Activated T-helper 9 cell treated with anti-CD3 and anti-CD28 coated beads, Interleukin-2, amount 50 U/mL, for 16 hours (primary cell): ENCODE measurements around the gene TTPAL.

Experiments
- DNase-seq: peaks from one replicate; pipeline ENCODE4 v3.0.0-alpha.2; 2020; ENCODE audit warnings: low read depth

TTPAL gene

DNA sequence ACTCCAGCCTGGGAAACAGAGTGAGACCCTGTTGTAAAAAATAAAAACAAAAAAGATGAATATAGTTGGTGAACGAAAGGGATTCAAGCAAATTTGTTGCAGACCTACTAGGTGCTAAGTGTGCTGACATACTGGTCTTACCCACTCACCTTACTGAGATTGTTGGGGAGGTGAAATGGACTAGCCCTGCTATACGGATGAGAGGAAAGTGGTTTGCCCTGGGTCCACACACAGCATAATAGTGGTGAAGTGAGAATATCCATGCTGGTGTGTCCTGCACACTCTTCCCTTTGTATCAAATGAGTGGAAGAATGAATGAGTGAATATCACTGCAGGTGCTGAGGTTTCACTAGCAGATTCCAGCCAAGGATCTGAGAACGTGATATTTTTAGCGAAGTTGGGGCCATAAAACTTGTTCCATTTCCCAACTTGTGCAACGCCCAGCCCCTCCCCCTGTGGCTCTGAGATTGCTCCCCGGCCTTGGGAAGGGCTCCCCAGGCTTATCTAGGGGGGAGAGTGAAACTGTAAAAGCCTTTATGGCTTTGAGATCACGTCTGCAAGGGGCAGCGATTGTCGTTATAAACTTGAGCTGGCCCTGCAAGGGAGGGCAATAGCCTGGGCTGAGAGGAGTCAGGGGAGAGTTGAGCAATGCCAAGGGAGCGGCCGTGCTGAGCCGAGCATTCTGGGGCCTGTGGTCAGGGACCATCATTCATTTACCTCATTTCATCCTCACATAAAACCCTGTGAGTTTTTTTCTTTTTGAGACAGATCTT lies 33.2 kb upstream of the TTPAL start:
- DNase-seq, result no peak

DNA sequence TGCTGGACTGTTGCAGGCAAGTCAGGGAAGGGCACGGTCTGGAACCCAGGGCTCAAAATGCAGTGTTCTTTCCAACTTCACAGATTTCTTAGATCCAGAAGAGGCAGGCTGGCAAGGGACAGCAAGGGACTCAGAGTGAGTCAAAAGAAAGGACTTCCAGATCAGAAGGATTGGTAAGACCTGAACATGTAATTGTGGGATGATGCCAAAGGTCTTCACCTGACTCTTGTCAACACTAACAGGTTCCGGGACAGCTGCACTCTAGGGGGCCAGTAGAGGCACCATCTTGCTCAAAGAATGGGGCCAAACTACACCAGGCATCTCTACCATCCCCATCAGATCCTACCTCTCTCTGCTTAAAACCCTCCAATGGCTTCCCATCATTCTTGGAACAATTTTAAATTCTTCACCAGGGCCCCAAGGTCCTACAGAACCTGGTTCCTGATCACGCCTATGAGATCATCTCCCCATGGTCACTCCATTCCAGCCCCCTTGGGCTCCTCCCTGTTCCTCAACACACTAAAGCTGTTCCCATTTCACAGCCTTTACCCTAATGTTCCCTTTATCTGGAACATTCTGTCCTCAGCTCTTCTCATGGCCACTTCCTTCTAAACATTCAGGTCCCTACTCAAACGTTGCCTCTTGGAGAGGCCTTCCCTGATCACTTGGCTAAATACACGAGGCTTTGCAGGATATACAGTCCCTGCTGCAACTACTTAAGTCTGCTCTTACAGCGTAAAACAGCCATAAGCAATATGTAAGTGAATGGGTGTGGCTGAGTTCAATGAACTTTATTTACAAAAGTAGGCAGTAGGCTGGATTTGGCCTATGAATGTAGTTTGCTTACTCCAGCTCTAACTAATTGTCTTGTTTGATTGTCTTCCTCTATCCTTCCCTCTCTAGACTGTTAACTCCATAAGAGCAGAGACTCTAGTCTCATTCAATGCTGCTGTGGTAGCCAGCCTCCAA lies 29.6 kb upstream of the TTPAL start:
- DNase-seq, result no peak

DNA sequence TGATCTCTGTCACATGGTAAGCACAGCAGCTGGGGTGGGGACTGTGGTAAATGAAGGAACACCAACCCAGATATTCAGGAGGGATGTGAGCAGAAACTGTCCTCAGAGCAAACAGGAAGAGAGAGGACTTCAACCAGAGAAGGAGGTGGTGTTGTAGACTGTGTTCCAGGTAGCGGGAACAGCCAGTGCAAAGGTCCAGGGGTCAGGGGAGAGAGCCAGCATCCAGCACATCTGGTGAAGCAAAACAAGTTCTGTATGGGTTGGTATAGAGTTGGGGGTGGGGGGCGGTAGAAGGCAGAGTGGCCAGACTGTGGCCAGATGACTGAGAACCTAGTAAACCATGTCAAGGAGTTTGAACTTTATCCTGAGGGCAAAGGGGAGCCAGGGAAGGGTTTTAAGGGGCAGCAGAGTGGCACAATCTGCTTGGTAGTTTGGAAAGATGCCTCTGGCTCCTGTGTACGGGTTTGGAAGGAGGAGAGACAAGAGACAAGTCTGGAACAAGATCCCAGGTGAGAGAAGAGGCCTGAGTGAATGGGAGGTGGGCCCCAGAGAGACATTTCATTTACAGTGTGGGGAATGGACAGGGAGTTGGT lies 27.8 kb upstream of the TTPAL start:
- DNase-seq, result no peak

DNA sequence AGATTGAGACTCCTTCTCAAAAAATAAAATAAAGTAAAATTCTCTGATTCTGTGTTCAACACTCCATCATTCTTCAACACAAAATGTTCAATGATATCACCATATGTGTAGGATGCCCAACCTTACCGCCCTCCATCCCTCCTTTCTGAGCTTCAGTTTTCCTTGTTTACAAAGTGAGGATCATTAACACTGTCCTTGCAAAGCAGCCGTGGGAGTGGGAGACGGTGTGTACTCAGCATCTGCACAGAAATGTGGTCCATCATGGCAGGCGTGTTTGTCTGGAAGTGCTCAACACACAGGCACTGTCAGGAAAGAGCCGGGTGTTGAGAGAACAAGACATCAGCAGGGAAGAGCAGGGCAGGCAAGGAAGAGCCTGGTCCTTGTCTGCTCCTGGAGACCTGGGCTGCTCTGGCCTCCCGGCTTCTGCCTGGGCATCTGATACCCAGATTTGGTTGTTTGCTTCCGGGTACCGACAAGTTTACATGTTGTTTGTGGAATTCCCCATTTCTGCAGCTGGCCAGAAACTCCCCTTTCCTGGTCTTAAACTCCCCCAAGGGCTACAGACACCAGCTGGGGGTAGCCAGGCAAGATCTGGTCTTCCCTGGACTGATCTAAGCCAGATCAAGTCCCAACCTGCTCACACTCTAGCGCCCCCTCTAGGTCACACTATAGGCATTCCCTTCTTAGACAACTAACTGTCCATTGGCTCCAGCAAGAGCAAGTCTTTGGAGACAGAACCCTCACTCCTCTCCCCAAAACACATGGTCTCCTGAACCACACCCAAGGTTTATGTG lies 26.7 kb upstream of the TTPAL start:
- no peak for DNase-seq

DNA sequence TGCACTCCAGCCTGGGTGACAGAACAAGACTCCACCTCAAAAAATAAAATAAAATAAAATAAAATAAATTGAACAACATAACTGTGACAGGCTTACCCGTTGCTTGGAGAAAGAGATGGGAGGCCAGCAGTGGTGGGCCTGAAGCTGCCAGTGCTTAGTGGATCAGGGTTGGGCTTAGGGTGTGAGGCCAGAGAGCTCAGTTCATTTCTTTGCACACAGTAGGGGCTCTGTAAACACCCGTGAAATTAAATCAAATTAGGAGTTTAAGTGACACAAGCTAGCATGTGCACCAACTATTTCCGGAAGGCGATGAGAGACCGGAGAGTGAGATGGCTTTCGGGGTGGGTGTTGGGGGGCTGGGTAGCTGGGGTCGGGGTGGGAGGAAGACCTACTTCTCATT lies 25.8 kb upstream of the TTPAL start:
- DNase-seq, result no peak

DNA sequence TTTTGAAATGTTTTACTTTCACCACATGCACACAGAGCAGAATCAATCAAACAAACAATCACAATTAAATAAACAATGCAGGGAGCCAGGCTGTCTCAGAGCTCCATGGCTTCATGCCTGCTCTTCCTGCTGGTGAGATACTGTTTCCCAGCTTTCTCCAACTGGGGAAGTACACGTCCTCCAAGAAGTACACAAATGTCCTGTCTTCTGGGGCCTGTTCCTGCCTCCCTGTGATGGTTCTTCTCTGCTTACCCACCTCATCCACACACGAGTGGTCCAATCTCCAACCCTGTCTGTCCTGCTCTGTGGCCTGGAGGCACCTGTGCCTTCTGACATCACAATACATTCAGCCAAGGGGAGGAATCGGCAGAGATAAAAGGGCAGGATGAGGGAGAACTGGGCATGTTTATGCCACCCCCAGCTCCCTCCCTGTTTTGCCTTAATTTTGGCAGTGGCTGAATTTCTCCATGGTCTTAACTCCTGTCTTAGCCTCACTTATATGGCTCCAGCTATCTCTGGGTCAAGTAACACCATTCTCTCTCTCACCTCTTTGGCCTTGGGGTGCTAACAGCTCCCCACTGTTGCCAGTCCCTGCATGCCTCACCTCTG lies 25.3 kb upstream of the TTPAL start:
- DNase-seq, result no peak

DNA sequence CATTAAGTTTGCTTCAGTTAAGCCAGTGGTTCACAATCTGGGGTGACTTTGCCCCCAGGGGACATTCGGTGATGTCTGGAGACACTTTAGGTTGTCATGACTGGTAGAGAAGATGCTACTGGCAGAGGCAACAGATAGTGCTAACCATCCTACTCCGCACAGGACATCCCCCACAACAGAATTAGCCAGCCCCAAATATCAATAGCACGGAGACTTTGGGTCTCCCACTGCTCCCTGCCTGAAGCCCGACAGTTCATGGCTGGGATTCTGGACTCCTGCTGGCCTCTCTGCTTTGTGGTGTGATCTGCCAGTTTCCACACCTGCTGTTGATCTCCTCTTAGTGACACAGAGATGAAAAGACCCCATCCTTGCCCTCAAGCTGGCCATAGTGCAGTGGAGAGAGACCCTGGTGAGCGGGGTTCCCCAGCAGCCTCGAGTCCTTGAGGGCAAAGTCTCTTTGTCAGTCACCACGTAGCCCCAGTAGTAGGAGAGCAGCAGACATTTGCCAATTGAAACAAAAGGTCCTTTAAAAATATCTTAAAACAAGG lies 24.7 kb upstream of the TTPAL start:
- no peak for DNase-seq

DNA sequence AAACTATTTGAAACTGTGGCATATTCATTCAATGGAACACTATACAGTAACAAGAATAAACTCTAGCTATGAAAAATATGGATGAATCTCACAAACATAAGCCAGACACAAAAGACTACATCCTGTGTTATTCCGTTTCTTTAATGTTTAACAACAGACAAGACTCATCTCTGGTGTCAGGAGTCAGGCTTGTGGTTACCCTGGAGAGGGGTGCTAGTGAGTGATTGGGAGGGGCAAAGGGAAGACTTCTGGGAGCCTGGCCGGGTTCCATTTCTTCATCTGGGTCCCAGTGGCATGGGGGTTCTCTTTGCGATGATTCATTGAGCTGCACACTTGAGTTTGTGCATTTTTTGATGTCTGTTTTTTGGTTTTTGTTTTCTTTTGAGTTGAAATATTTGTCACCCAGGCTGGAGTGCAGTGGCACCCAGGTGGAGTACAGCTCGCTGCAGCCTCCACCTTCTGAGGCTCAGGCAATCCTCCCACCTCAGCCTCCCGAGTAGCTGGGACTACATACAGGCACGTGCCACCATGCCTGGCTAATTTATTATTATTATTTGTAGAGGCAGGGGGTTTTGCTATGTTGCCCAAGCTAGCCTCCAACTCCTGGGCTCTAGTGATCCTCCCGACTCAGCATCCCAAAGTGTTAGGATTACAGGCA lies 21.2 kb upstream of the TTPAL start:
- no peak for DNase-seq

DNA sequence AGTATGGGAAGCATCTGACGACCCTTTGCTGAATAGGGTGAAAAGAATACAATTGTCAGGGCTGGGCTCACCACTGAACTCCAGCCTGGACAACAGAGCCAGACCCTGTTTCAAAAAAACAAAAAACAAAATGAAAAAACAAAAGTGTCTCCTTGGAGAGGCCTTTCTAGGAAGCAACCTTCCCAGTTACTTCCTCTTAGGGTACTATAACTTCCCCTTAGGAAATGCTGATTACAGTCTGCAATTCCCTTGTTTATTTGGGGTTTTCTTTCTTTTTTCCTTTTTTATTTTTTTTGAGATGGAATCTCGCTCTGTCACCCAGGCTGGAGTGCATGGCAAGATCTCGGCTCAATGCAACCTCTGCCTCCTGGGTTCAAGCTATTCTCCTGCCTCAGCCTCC lies 20.5 kb upstream of the TTPAL start:
- no peak for DNase-seq

DNA sequence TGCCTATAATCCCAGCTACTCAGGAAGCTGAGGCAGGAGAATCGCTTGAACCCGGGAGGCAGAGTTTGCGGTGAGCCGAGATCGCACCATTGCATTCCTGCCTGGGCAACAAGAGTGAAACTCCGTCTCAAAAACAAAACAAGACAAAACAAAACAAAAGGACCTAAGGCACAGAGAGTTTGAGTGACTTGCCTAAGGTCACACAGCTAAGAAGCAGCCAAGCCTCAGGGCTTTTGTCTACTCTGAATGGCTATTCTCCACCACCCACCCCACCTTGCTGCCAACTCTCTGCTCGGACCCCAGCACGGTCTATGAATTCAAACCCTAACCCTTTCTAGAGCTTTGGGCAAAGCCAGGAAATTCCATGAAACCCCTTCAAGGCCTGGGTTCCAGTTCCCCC lies 19.1 kb upstream of the TTPAL start:
- no peak for DNase-seq

DNA sequence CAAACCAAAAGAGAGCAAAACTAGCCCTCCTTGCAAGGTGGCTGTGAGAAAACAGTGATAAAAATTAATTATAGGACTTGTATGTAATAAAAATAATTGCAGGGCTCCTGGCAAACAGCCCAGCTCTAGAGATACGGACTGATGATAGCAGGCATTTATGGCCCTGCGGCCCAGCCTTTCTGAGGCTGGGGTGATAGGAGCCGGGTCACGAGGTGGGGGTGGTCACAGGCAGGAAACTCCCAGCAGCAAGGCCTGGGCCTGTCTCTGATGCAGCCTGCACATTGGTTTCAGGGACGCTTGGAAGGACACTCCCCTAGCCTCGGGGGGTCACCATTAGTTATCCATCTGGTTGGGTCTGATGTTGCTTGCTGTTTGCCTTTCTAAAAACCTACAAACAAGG lies 18.7 kb upstream of the TTPAL start:
- no peak for DNase-seq

DNA sequence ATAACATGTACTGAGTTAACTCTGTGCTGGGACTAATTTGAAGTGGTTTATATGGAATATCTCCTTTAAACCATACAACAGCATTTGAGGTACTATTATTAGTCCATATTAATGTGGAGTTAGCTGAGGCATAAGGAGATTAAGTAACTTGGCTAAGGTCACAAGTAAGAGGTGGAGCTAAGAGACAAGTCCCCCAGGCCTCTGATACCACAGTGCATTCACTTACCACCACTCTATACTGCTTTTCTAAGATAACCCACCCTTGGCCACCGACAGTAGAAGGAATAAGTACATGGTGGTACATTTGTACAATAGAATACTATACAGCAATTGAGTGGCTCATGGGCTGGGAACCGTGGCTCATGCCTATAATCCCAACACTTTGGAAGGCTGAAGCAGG lies 16.4 kb upstream of the TTPAL start:
- no peak for DNase-seq

DNA sequence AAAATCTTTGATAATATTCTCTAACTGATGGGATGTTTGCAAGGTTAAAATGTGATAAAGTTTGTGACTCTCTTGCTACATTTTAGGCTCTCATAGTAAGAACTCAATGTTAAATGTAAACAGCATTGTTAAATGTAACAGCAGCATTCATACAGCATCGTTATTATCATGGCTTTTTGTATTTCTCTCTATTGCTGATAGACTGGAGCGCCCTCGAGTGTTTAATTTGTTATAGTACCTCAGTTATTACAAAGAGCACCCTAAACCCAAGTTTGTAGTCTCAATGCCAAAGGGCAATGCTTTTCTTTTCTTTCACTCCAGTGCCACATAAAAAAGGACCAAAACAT lies 14.9 kb upstream of the TTPAL start:
- DNase-seq, result no peak

DNA sequence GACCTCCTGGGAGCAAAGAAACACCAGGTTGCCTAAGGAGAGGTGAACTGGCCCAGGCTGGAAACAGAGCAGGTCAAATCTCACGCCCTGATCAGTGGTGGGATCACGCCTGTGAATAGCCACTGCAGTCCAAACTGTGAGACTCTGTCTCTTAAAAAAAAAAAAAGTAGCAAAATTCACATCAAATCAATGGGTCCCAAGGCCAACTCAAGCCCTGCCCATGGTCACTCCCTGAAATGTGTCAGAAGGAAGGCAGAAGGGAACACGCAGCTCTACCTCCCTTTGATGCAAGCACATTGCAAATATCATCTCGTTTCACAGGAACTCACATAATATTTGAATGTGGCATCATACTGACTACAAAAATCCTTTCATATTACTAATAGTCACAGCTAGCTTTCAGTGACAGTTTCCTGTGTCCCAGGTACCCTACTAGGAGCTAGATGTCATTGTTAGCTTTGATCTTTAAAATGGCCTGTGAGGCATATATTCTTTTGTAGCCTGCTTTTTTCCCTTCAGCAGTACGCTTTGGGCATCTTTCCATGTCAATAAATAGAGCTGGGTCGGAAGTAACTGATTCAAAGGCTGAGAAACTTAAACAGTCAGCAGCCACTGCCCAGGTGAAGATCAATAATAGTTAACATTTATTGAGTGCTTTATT lies 14.4 kb upstream of the TTPAL start:
- DNase-seq, result no peak

DNA sequence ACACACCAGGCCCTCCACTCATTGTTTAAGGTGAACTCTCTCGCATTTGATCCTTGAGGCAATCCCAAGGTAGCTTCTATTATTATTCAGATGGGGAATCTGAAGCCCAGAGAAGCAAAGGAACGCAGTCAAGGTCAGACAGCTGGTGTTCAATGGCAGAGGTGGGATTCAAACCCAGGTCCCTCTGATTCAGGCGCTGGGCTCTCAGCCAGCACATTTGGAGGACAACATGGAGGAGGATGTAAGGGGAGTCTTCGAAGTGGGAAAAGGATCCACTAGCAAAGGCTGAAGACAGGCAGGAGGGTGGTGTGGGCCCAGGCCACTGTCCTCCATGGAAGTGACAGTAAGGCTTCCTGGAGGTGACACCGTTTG lies 13.9 kb upstream of the TTPAL start:
- no peak for DNase-seq

DNA sequence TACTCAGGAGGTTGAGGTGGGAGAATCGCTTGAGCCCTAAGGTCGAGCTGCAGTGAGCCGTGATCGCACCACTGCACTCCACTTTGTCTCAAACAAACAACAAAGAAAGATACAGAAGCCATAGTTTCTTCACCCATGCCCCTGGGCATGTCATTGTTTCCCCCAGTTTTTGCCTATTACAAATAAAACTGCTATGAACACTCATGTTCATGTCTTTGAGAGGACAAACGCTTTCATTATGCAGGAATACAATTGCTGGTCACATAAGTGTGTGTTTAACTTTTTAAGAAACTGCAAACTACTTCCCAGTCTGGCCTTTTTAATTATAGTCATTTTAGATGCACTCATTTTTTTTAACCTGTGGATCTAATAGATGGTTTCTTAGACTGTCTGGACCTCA lies 12.2 kb upstream of the TTPAL start:
- no peak for DNase-seq

DNA sequence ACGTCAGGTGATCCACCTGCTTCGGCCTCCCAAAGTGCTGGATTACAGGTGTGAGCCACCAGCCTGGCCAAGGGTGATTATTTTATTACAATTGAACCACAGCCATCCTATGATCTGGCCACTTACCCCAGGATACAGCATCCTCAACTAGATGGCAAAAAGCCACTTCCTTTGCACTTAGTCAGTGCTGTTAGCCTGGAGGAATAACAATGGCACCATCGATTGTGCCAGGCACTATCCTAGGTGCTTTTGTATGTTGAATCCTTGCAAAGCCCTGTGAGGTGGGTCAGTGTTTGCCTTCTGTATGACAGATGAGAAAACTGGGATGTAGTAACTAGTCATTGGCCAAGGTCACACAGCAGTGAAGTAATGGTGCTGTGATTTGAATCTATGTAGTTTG lies 11.2 kb upstream of the TTPAL start:
- DNase-seq, result no peak

DNA sequence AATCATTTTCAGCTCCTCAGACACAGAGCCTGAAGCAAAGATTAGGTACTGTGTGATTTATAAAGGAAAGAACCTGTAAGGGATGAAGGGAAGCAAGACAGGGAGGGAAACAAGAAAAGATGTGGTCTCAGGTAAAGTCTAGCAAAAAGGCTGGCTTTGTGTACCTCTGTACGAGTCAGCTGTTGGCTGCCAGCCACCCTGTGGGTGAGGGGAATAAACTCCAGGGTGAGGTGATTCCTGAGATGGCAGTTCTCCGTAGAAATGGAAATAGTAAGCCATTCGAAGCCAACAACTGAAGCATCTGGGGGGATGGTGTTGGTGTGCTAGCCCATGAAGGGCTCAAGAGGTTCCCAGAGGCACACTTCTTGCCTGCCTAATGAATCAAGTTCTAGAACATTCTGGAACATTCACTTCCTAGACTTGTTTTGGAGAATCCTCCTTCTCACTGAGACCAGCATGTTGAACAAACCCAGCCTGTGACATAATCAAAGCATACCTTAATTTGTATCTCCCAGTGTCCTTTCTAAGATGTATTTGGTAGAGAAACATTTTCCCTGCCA lies 10.6 kb upstream of the TTPAL start:
- DNase-seq, result no peak

DNA sequence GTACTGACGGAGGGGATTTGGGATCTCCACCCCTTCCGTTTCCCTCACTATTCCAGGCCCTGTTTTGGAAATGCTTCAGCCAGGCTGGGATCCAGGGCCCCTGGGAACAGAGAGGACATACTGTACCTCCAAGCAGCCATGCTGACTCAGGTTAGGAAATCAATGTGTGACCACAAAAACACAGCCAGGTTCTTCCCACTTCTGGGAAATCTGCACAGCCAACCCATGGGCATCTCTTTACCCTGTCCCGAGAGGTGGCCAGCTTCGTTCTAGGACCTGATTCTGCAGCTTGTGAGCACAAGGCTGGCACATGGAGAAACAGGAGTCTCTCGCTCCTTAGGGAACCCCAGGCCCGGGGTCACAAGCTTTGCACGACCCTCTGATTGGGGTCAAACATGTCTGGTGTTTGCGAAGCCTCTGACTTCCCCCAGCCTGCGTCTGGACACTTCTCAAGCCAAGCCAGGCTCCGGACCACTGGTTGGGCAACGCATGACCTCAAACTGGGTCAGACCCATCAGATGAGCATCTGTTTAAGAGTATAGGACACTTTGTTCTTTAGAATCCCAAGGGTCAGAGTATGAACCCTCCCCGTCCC lies 8.3 kb upstream of the TTPAL start:
- no peak for DNase-seq
